Transverse colon (tissue), 4 donors: ENCODE measurements around the gene HMGN1. TPM values are rescaled to one million over a fixed set of nuclear protein-coding genes. Genes with fewer than 3 reads are reported as not detected.

ENCODE experiments used
- DNase-seq: peaks from one replicate; pipeline ENCODE4 v3.0.0-alpha.2; 2019
- H3K27ac ChIP-seq, 4 donors: fragments of 200-600 bp; sonication (generic); 2 replicates each; pipeline ENCODE4 v1.5.1; 2016 to 2018; ENCODE audit warnings: inconsistent platforms in 4 of 4
- H3K27me3 ChIP-seq: fragments of 200-600 bp; sonication (generic); 2 replicates; pipeline ENCODE4 v1.5.1; 2017; ENCODE audit warnings: inconsistent platforms
- H3K36me3 ChIP-seq, 4 donors: fragments of 200-600 bp; sonication (generic); 2 replicates each; pipeline ENCODE4 v1.5.1; 2017 to 2019; ENCODE audit warnings: inconsistent platforms in 4 of 4
- H3K4me1 ChIP-seq, 4 donors: fragments of 200-600 bp; sonication (generic); 2 replicates each; pipeline ENCODE4 v1.5.1; 2017 to 2020; ENCODE audit warnings: inconsistent platforms in 4 of 4
- H3K4me3 ChIP-seq, 4 donors: fragments of 200-600 bp; sonication (generic); 1 replicate in 1 of 4; 2 replicates in 3 of 4; pipeline versions ENCODE4 v1.5.1 to v1.6.1; 2017 to 2019; ENCODE audit warnings: inconsistent platforms in 4 of 4
- H3K9me3 ChIP-seq, 2 donors: fragments of 200-600 bp; sonication (generic); 2 replicates each; pipeline ENCODE4 v1.5.1; 2017 to 2019; ENCODE audit warnings: inconsistent platforms in 2 of 2
- CTCF ChIP-seq, 5 experiments: fragments of 200-600 bp in 3 of 5; fragments of 450-650 bp in 2 of 5; sonication (generic) in 3 of 5; IDR thresholded peaks; 1 replicate in 2 of 5; 2 replicates in 3 of 5; pipeline ENCODE4 v1.5.1; 2016 to 2017; ENCODE audit warnings: antibody characterized with exemption in 5 of 5, inconsistent platforms in 3 of 5, mild to moderate bottlenecking in 2 of 5, moderate library complexity in 1 of 5
- EP300 ChIP-seq: sonication (generic); formaldehyde crosslinking; IDR thresholded peaks from one replicate; pipeline ENCODE4 v1.6.1; 2017; ENCODE audit warnings: antibody characterized with exemption, low read depth
- POLR2A ChIP-seq: fragments of 450-650 bp; IDR thresholded peaks from one replicate; pipeline ENCODE4 v1.6.1; 2016; ENCODE audit warnings: antibody characterized with exemption, mild to moderate bottlenecking, moderate library complexity
- POLR2AphosphoS5 ChIP-seq, 3 donors: sonication (generic); formaldehyde crosslinking; IDR thresholded peaks; one replicate each; pipeline ENCODE4 v1.6.1; 2016; ENCODE audit warnings: antibody characterized with exemption in 3 of 3
- WGBS, 2 donors: methylation state at CpG; one replicate each; pipeline ENCODE4 v1.1.5; 2018; ENCODE audit warnings: low coverage in 1 of 2; 5-methylcytosine and 5-hydroxymethylcytosine counted together
- in situ Hi-C, 4 donors: fragments of 200-750 bp; cut with MboI; loops; one replicate each; pipeline versions ENCODE4 v1.15.0 to v1.15.1; 2017; ENCODE audit warnings: low sequenced_read_pairs in 3 of 4, low pct_ligation_motif_present in 1 of 4, low pct_unique_long_range_greater_than_20kb in 1 of 4
- intact Hi-C: fragments of 100-400 bp; cut with DNase I; formaldehyde crosslinking; loops from one replicate; pipeline ENCODE4 v1.15.1; 2023; ENCODE audit warnings: low total_unique reads
- total RNA-seq, 4 donors: library from RNA; depleted of rRNA; stranded (reverse); fragments of >200 nt; gene quantifications; one replicate each; pipeline ENCODE4 v1.1.0, GENCODE V29; 2016

The HMGN1 gene
- total RNA-seq, 4 donors from 2014 or later, result 51.1 to 277 (median 99.7) TPM

GRCh38 chr21:39346206-39346605, 2.7 kb downstream of the HMGN1 start:
- in situ Hi-C loops, result no loop called here
- 48 to 56% methylated on average over 3 of the region's 3 CpGs for whole genome bisulfite sequencing, 2 donors
- Histone ChIP-seq H3K27me3 (no peaks in the 10 kb centered on the region), H3K4me1 (peaks cover 12 to 38% (median 25%) of the 10 kb centered on the region in 4 donors), H3K27ac (peak overlapping the region in 1 of 4 donors; percentile 98), H3K36me3 (peaks cover 0 to 26% (median 11%) of the 10 kb centered on the region in 4 donors), H3K9me3 (no peaks in the 10 kb centered on the region), H3K4me3 (no peak overlapping the region)
- TF ChIP-seq POLR2A (no peak), POLR2AphosphoS5 (IDR thresholded peaks at IDR 0.05) (no peak), CTCF (IDR thresholded peaks at IDR 0.05) (no peak), EP300 (no peak)
- intact Hi-C loops, result loop anchor here (5.0 kb wide), 1 partner anchor 41 kb away; no protein-coding TSS in a partner anchor
- no peak for DNase-seq

- Histone ChIP-seq H3K9me3 (no peaks in the 10 kb centered on the region), H3K27ac (no peak overlapping the region), H3K4me1 (peaks cover 12 to 38% (median 25%) of the 10 kb centered on the region in 4 donors), H3K36me3 (peaks cover 0 to 26% (median 11%) of the 10 kb centered on the region in 4 donors), H3K27me3 (no peaks in the 10 kb centered on the region), H3K4me3 (no peak overlapping the region)
- no peak for DNase-seq
- no peak for TF ChIP-seq POLR2AphosphoS5 (IDR thresholded peaks at IDR 0.05)
- TF ChIP-seq EP300, result no peak
- intact Hi-C loops, result loop anchor here (5.0 kb wide), 1 partner anchor 42 kb away; no protein-coding TSS in a partner anchor
- WGBS, 2 donors, result 90 to 92% methylated on average over 5 to 6 of the region's 6 CpGs
- in situ Hi-C loops, result no loop called here
Measured at GRCh38 chr21:39345440-39345839, 3.4 kb downstream of the HMGN1 start.

DNA sequence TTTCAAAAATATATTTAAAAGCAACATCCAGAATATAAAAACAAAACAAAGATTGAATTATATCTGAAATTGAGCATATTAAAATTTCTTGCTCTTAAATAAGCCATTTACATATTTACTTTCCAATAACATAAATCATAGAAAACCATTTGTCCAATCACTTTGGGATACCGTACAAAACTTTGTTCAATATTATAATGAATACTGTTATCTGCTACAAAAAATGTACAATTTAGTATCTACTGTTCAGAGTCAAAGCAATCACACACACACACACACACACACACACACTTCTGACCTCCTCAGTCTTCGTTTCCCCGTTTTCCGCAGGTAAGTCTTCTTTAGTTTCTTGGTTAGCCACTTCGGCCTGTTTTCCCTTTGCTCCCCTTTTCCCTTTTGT, 4.0 kb downstream of the HMGN1 start:
- 87 to 89% methylated on average over 4 to 5 of the region's 5 CpGs for WGBS, 2 donors
- intact Hi-C loops, result loop anchor here (5.0 kb wide), 1 partner anchor 42 kb away; no protein-coding TSS in a partner anchor
- no peaks in the 10 kb centered on the region for H3K9me3 ChIP-seq
- H3K36me3 ChIP-seq, result peaks cover 0 to 26% (median 11%) of the 10 kb centered on the region in 4 donors
- no peak overlapping the region for H3K4me3 ChIP-seq
- TF ChIP-seq POLR2A, result no peak
- no peak for TF ChIP-seq EP300
- no peak for TF ChIP-seq CTCF (IDR thresholded peaks at IDR 0.05)
- TF ChIP-seq POLR2AphosphoS5 (IDR thresholded peaks at IDR 0.05), result no peak
- no peak for DNase-seq
- H3K27me3 ChIP-seq, result no peaks in the 10 kb centered on the region
- in situ Hi-C loops, result no loop called here
- H3K27ac ChIP-seq, result no peak overlapping the region
- H3K4me1 ChIP-seq, result peaks cover 9 to 33% (median 21%) of the 10 kb centered on the region in 4 donors

- no peak for DNase-seq
- Histone ChIP-seq H3K9me3 (no peaks in the 10 kb centered on the region), H3K27ac (no peak overlapping the region), H3K27me3 (no peaks in the 10 kb centered on the region), H3K36me3 (peaks cover 0 to 26% (median 11%) of the 10 kb centered on the region in 4 donors), H3K4me3 (no peak overlapping the region), H3K4me1 (peaks cover 0 to 14% (median 4%) of the 10 kb centered on the region in 4 donors)
- 91 to 95% methylated on average over 3 to 6 of the region's 6 CpGs for WGBS, 2 donors
- in situ Hi-C loops (no loop called here), intact Hi-C loops (no loop called here)
- TF ChIP-seq POLR2AphosphoS5 (IDR thresholded peaks at IDR 0.05), result no peak
- no peak for TF ChIP-seq CTCF (IDR thresholded peaks at IDR 0.05)
- TF ChIP-seq EP300, result no peak
- no peak for TF ChIP-seq POLR2A
Measured at GRCh38 chr21:39341249-39341923, 7.5 kb downstream of the HMGN1 start.
